ENCODE data around the gene SHANK1.
"Not testable (repeated sequence)": the region's sequence is repeated elsewhere in the genome, so short reads cannot be mapped to it uniquely, and the experiment has no call there.

SHANK1 gene

GRCh38 chr19:50633973-50634372, 85.6 kb downstream of the SHANK1 start:
- no peak for DNase-seq (ENCODE audit: low spot score)

- no peak for DNase-seq (ENCODE audit: low spot score)
Measured at GRCh38 chr19:50633359-50633758, 86.2 kb downstream of the SHANK1 start.

DNA sequence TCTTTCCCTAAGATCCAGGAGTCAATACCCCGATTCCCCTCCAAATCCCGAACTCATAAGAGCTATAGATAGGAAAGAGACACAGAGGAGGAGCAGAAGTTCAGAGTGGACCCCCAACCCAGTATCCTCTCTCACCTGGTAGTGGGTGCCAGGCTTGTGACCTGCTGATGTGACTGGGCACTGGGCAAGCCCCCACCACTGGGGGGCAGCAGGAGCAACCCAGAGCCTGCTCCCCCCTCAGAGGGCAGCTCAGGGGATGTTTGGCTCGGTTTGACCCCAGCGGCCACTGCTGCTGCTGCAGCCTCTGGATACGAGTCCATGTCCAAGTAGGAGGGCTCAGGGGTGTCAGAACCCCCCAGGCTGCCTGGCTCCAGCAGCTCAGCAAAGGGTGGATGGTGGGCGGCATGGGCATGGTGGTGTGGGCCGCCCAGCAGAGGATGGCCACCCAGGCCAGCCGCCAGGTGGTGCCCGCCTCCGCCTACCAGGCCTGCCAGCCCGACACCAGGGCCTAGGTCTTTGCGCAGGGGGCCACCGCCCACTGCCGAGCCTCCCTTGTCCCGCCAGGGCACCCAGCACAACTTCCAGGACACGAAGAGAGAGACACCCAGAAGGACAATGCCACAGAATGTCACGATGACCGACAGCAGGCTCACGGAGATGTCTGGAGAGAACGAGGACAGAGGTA, 87.3 kb downstream of the SHANK1 start:
- DNase-seq (ENCODE audit: low spot score) = no peak

GRCh38 chr19:50629801-50630200, 89.8 kb downstream of the SHANK1 start:
- no peak for DNase-seq (ENCODE audit: low spot score)

- no peak for DNase-seq (ENCODE audit: low spot score)
Measured at GRCh38 chr19:50629194-50629593, 90.4 kb downstream of the SHANK1 start.

DNA sequence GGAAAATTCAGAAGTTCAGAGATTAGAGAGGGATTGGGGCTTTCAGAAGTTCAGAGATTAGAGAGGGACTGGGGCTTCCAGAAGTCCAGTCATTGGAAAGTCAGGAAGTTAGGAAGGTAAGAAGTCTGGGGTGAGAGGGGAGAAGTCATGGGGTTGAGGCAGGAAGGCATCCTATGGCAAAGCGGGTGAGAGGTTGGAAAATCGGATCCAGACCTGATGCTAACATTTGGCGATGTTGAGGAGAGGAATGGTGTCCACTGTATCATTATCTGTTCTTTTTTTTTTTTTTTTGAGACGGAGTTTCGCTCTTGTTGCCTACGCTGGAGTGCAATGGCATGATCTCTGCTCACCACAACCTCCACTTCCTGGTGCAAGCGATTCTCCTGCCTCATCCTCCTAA, 91.1 kb downstream of the SHANK1 start:
- DNase-seq (ENCODE audit: low spot score) = no peak

DNA sequence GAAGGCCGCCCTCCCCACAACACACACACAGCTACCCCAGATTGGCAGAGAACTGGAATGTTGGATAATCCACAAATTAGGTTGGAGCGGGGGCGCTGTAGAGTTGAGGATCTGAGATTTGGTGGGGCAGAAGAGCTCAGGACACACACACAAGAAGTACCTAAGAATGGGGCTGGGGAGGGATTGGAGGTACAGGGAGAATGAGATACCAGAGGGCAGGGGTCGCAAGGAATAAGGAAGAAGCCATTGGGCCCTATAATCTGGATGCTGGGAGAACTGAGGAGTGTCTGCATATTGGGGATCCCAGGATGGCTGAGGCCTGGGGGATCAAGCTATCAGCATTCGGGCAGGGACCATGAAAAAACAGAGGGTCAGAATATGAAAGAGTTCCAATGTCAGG, 91.5 kb downstream of the SHANK1 start:
- DNase-seq (ENCODE audit: low spot score) = no peak

DNA sequence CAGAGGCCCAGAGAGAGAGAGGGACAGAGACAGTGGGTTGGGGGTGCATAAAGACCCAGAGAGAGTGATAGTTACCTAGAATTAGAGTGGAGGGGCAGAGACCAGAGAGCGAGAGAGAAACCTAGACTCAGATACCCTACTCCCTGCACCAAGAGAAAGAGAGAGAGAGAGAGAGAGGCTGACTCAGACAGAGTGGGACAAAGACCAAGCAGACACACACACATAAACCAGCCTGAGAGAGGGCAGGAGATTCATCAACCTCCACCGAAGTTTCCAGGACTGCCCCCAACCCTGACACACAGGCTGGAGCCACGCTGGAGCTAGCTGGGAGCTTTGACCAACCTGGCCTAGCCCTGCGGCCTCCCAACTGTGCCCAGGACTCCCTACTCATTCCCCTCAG, 92.8 kb downstream of the SHANK1 start:
- DNase-seq (ENCODE audit: low spot score) = no peak

- no peak for DNase-seq (ENCODE audit: low spot score)
Measured at GRCh38 chr19:50626011-50626410, 93.6 kb downstream of the SHANK1 start.

DNA sequence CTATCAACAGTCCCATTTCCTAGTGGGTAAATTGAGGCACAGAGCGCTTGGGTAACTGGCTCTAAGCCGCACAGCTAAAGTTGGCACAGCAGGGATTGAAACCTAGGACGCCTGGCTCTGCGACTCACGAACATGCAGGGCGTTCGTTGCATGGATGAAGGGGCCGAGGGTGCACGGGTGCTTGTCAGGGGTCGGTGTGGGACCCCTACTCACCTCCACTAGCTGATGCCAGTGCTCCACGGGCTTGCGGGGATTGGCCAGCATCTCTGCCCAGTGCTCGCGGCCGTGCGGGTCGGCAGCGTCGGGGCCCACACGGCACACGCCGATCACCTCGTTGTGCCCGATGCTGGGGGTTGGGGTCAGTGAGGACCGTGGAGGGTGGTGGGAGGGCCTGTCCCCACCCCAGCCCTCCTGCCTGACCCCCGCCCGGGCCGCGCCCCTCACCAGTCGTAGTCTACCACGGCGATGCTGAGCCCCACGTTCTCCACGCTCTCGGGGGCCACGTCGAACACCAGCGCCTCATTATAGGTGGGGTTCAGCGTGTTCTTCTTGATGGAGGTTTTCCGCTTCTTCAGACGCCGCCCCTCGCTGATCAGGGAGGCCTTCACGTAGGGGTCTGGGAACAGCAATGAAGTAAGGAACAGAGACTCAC, 94.5 kb downstream of the SHANK1 start:
- no peak for DNase-seq (ENCODE audit: low spot score)

DNA sequence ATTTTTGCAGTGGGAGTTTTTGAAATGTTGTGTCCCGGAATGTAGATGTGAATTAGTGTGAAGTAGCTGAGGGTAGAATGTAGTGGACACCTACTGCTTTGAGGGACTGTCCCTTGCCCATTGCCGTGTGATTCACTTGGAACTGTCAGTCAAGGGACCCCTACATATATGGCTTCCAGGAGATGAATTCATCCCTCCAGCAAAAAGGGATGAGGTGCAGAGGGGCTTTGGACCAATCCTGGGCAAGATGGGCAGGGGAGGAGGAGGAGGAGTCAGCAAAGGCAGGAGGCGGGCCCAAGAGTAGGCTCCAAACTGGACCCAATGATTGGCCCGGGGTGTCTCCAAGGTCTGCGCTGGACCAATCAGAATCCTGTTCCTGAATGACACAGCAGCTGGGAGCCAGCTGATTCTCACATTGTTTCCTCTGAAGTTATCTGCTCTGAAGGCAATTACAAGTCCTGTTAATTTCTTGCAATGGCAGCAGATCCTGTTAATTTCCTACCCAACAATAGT, 99.2 kb downstream of the SHANK1 start:
- not testable (repeated sequence) for DNase-seq (ENCODE audit: low spot score)

GRCh38 chr19:50619184-50619583, 100.4 kb downstream of the SHANK1 start:
- DNase-seq (ENCODE audit: low spot score) = not testable (repeated sequence)

DNA sequence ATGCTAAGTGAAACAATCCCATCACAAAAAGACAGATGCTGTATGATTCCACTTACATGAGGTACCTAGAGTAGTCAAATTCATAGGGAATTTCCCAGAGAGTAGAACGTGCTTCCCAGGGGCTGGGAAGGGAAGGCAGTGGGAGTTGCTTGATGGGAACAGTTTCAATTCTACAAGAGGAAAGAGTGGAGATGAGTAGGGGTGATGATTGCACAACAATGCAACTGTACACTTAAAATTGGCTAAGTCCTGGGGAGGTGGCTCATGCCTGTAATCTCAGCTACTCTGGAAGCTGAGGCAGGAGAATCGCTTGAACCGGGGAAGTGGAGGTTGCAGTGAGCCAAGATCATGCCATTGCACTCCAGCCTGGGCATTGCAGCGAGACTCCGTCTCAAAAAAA, 101.2 kb downstream of the SHANK1 start:
- DNase-seq (ENCODE audit: low spot score) = not testable (repeated sequence)

DNA sequence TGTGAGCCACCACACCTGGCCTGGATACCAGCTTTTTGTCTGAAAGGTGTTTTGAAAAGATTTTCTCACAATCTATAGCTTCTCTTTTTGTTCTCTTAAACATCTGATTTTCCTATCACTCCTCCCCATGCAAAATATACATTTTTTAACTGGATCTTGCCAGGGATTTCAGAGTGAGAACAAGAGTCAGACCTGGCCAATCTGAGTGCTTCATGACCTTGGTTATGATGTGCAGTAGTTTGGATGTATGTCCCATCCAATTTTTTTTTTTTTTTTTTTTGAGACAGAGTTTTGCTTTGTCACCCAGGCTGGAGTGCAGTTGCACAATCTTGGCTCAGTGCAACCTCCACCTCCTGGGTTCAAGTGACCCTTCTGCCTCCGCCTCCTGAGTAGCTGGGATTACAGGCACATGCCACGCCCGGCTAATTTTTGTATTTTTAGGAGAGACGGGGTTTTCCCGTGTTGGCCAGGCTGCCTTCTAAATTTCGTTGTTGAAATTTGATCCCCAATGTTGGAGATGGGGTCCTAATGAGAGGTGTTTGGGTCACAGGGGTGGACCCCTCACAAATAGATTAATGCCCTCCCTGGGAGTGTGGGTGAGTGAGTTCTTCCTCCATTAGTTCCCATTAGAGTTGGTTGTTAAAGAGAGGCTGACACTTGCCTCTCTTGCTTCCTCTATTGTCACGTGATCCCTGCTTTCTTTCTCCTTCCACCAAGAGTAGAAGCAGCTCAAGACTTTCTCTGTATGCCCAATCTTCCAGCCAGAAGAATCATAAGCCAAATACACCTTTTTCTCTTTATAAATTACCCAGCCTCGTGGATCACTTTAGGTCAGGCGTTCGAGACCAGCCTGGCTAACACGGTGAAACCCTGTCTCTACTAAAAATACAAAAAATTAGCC, 106.8 kb downstream of the SHANK1 start:
- not testable (repeated sequence) for DNase-seq (ENCODE audit: low spot score)
